Retina (tissue), 1 donor: Measurements from ENCODE around the gene CXorf66.
A peak's percentile ranks its signal among the peaks of the same experiment; 100 is the strongest.
"Not testable (repeated sequence)": the region's sequence is repeated elsewhere in the genome, so short reads cannot be mapped to it uniquely, and the experiment has no call there.

Experiments
- DNase-seq: peaks from one replicate; pipeline ENCODE4 v3.0.0-alpha.2; 2016

The CXorf66 gene, protein sequence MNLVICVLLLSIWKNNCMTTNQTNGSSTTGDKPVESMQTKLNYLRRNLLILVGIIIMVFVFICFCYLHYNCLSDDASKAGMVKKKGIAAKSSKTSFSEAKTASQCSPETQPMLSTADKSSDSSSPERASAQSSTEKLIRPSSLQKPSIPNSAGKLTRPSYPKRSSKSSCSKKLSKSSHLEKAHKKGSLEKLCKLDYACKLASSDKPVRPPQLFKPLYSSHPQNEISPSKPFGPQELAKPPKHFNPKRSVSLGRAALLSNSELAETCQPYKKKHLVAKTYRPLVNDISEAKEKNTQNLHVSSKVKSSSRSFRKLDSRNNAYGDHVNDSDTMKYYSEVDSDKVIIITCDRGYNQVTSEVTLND

DNA sequence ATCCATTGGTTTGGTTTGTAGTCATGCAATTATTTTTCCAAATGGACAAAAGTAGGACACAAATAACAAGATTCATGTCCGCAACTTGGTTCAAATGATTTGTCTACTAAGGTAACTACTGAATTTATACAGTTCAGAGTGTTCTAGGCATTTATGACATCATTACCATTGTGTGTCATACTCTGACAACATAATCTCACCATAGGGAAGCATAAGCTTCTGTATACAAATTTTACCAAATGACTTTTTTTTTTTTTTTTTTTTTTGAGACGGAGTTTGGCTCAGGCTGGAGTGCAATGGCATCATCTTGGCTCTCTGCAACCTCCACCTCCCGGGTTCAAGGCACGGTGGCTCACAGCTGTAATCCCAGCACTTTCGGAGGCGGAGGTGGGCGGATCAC, at the start of gene CXorf66:
TSS of gene CXorf66 (minus strand) at position 101 of the 400 bp plus-strand sequence. CDS start at position 76, 25 bp downstream.
- no peak for DNase-seq

GRCh38 chrX:139982856-139983255, 17.5 kb upstream of the CXorf66 start:
- DNase-seq: no peak

DNA sequence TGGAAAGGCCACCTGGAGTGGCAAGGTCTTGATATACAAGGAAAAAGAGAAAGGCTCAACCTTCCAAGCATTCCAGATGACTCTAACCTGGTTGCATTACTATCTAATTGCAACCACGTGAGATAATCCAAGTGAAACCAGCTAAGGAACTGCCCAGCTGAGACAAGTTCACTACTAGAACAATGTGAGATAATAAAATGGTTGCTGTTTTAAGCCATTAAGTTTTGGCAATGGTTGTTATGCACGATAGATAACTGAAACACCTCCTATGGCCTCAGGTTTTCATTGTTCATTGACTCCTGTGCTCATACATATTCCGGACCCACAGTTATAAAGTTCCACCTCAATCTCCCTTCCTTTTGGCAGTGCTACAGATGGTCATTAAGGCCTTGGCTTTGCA, 9.2 kb upstream of the CXorf66 start:
- no peak for DNase-seq

DNA sequence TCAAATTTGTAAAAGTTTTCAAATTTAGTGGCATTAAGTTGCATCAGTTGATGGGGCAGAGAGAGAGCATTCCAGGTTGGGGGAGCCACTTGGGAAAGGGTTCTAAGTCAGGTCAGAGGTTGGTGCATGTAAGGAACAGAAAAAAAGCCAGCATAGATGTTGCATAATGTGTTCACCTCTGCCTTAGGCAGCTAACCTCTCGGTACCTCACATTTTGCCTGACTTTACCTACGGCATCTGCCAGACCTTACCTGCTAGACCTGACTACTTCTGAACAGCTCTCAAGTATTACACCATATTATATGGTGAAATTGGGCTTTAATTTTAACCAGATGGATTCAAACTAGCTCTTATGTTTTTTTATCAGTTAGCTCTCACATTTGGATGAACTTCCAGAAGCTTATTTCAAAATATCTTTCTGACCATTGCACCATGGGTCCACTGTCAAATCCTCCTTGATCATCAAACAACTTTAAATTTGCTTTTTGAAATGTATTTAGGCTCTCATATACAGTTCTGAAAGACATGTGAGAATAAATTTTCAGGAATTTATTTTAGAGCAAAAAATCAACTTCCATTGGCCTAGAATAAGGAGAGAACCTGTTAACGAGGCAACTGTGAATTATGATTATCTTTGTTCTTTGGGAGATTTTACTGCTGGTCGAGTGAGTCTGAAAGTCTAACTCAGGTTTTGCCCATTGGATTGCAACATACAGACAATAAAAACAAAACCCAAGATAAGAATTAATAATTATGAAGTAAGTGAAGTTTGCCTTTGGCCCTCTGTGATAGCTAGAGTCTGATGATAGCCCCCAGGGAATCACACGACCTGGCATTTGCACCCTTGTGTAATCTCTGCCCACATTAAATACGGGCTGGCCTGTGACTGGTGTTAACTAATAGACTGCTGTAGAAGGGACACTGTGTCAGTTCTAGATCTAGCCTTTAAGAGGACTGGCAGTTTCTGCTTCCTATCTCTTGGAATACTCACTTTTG, 7.6 kb upstream of the CXorf66 start:
- DNase-seq: no peak

DNA sequence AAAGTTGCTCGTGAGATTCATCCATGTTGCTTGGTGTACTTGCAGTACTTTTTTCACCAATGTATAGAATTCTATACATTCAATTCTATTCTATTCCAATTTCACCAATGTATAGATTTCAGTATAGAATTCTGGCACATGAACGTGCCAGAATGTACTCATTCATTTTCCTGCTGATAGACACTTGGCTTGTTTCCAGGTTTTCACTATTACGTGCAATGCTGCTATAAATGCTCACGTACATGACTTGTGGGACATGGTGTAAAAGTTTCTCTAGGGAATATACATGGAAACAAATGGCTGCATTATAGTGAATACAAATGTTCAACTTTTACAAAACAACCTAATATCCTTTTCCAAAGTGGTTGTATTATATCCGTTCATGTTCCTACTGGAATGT, 6.8 kb upstream of the CXorf66 start:
- no peak for DNase-seq

- DNase-seq: no peak
Observed at GRCh38 chrX:139971394-139971749, 6.1 kb upstream of the CXorf66 start.

DNA sequence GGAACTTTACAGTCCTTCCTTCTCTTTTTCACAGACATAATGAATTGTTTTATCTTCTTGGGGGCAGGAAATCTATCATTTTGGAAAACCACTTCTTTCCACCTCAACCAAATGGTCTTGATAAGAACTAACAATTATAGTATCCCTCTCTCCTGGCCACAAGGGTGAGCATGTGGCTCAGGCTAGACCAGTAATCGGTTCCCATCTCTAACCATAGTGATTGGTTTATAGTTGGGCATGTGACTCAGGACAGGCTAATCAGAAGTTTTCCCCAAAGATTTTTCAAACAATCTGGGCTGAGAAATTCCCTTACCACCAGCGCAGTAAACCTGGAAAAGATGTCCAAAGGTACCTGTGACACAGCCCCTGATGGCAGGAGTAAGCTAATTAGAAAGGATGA, 4.0 kb upstream of the CXorf66 start:
- no peak for DNase-seq

- no peak for DNase-seq
Observed at GRCh38 chrX:139967750-139968149, 2.4 kb upstream of the CXorf66 start.

DNA sequence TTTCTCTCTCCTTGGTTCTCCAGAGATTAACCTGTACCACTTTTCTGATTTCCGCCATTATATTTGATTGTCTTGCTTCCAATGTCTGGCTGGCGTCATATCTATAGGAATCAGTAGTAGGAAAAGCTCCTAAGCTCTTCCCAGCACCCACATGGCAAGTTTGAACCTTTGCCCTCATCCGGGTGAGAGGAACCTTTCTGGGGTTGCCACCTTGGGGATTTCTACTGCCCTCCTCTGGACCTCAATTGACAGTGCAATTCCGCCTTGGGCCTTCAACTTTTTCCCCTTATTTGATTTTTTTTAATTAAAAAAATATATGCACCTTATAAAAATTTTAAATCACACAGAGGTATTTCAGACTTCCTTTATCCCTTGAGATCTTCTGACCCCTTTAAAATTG, 2.0 kb upstream of the CXorf66 start:
- DNase-seq: no peak

DNA sequence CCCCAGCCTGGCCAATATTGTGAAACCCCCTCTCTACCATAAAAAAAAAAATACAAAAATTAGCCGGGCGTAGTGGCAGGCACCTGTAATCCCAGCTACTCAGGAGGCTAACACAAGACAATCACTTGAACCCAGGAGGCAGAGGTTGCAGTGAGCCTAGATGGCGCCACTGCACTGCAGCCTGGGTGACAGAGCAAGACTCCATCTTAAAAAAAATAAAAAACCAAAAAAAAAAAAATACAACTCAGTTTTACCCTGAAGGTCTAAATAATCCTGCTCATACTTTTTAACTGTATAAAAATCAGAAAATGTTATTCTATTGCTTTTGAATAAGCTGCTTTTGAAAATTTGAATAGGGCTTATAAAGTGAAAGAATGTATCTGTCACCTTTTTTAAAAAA, 838 bp upstream of the CXorf66 start:
- DNase-seq: not testable (repeated sequence)

DNA sequence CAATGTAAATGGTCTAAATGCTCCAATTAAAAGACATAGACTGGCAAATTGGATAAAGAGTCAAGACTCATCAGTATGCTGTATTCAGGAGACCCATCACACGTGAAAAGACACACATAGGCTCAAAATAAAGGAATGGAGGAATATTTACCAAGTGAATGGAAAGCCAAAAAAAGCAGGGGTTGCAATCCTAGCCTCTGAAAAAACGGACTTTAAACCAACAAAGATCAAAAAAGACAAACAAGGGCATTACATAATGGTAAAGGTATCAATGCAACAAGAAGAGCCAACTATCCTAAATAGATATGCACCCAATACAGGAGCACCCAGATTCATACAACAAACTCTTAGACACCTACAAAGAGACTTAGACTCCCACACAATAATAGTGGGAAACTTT, 4.2 kb downstream of the CXorf66 start:
- DNase-seq: not testable (repeated sequence)

- no peak for DNase-seq
Observed at GRCh38 chrX:139949703-139950102, 15.6 kb downstream of the CXorf66 start.

- no peak for DNase-seq
Observed at GRCh38 chrX:139945075-139945474, 20.2 kb downstream of the CXorf66 start.

- no peak for DNase-seq
Observed at GRCh38 chrX:139936259-139936658, 29.1 kb downstream of the CXorf66 start.

- DNase-seq: no peak
Observed at GRCh38 chrX:139933904-139934303, 31.4 kb downstream of the CXorf66 start.

GRCh38 chrX:139932901-139933796, 32.2 kb downstream of the CXorf66 start, which contains the start of gene ATP11C:
TSS of gene ATP11C (minus strand) at chrX:139933053. CDS start at chrX:139932042, 1,011 bp downstream.
- peak; percentile 82 for DNase-seq

- no peak for DNase-seq
Observed at GRCh38 chrX:139932073-139932900, 33.0 kb downstream of the CXorf66 start.

GRCh38 chrX:139931646-139932072, 33.7 kb downstream of the CXorf66 start:
- peak; percentile 46 for DNase-seq

DNA sequence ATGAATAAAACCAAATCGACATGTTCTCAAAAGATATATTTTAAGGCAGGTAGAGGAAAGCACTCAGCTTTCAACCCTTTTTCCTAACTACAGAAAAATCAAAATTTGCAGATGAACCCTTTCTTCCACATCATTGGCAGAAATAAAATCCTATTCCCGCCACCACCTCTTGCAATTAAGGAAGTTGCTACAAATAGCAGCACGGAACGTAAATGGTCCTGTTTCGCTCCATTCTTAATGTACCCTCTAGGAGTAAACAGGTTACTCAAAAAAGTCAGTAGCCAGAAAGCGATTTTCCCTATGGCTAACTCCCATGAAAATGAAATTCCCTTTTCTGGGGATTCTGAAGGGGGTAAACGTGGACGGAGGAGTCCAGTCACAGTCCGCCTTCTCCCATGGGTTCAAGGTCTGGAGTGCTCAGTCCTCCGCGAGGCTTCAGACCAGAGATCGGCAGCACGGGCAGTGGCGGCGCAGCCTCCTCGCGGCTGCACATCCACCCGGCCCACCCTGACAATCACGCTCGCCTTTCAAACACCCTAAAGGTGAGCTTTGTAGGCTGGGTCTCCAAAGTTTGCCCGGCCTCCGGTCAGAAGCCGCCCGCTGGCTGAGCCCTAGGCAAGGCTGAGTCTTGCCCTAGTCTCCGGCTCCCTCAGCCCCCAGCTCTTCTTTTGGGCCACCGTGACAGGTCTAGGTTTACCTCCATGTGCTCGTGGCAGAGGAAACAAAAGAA, 34.2 kb downstream of the CXorf66 start:
- peak; percentile 67 for DNase-seq

DNA sequence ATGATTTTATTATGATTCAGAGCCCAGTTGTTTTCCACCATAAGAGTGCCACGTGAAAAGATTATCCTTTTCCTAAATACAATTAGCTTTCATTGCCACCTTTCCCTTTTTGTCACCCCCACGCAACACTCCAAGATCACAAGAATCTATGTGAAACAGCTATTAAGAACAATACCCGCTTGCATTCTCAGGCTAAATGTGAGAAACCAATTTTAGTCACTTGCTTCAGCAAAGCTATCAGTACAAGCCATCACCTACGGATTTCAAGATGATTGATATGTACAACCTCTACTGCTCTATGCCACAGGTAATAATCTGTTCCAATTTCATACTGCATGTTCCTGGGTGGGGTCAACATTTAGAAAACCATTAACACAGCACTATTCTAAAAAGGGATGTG, 34.9 kb downstream of the CXorf66 start:
- no peak for DNase-seq

DNA sequence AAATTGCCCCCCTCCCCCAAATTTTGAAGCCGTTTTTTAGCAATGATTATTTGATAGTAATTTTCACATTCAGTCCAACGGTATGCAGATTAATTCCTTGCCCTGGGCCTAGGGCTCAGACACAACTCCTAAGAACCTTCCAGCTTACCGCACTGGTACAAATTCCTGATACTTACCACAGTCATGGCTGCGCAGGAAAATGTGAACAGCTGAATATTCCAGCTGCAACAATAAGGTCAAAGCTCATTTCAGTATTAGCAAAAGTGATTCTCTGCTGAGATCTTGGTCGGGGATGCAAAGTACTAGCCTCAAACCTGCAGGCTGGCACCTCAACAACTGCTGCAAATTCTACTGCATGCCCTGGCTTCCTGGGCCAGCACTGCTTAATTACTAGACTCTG, 35.4 kb downstream of the CXorf66 start:
- DNase-seq: no peak
